AG04450 (cell line): Measurements from ENCODE around the gene RASGRF1. TPM values are rescaled to one million over a fixed set of nuclear protein-coding genes. Genes with fewer than 3 reads are reported as not detected.

Experiments
- CTCF ChIA-PET: fragments of 300-600, 350-600 bp; formaldehyde crosslinking; extraction: SDS; loops from one replicate; lab custom pipeline; 2022; ENCODE audit warnings: antibody characterized with exemption, inconsistent platforms; lab: Charles Lee
- POLR2A ChIA-PET: fragments of 350-600 bp; formaldehyde crosslinking; extraction: SDS; loops from one replicate; lab custom pipeline; 2021; ENCODE audit warnings: antibody characterized with exemption, inconsistent platforms; lab: Yijun Ruan, JAX
- DNase-seq: peaks from one replicate; pipeline ENCODE4 v3.0.0-alpha.2; 2011; ENCODE audit warnings: low read depth, low spot score
- H3K27ac ChIP-seq: one replicate; pipeline ENCODE4 v1.5.1; 2012; ENCODE audit warnings: low read depth, low read length, control low read depth
- H3K27me3 ChIP-seq: one replicate; pipeline ENCODE4 v1.6.0; 2012; ENCODE audit warnings: low read length; ENCODE audit not compliant: control insufficient read depth, insufficient read depth
- H3K4me3 ChIP-seq: 2 replicates; pipeline ENCODE4 v1.5.1; 2011; ENCODE audit warnings: mild to moderate bottlenecking, low read depth, low read length, control low read depth
- H3K9me3 ChIP-seq: 2 replicates; pipeline ENCODE4 v1.5.1; 2012; ENCODE audit warnings: low read length; ENCODE audit not compliant: control insufficient read depth, insufficient read depth
- CTCF ChIP-seq: IDR thresholded peaks from 2 replicates; pipeline ENCODE4 v1.5.1; 2011; ENCODE audit warnings: low read depth, low read length, control low read depth, inconsistent platforms
- polyA plus RNA-seq: library from polyadenylated mRNA; depleted of rRNA; stranded (reverse); fragments of >200 nt; gene quantifications from 2 replicates; pipeline ENCODE4 v1.2.3, GENCODE V29; 2011

The RASGRF1 gene
- polyA plus RNA-seq, 1 experiment, result 0.25 TPM

DNA sequence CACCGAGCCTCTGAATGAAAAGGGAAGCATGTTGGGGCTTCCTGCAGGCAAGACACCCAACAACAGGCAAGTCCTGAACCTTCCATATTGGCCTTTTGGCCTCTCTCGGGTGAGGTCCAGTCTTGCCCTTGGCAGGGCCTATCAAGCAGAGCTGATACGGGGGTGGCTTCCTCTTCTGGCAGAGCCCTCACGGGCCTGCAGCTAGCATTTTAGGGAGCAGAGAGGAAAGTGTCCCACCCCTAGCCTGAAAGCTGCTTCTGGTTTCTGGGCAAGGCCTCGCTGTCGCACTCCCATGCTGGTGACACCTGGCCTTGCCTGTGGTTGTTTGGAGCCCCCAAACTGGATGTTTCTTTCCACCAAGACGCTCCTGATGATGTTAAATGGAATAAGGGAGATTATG, 113.9 kb downstream of the RASGRF1 start:
- no peak for DNase-seq
- POLR2A ChIA-PET, result no interaction called here
- H3K4me3 ChIP-seq, result no peak overlapping the region
- no peaks in the 10 kb centered on the region for H3K27me3 ChIP-seq
- H3K27ac ChIP-seq, result no peak overlapping the region
- no peak for TF ChIP-seq CTCF
- CTCF ChIA-PET, result no interaction called here
- H3K9me3 ChIP-seq, result no peaks in the 10 kb centered on the region

DNA sequence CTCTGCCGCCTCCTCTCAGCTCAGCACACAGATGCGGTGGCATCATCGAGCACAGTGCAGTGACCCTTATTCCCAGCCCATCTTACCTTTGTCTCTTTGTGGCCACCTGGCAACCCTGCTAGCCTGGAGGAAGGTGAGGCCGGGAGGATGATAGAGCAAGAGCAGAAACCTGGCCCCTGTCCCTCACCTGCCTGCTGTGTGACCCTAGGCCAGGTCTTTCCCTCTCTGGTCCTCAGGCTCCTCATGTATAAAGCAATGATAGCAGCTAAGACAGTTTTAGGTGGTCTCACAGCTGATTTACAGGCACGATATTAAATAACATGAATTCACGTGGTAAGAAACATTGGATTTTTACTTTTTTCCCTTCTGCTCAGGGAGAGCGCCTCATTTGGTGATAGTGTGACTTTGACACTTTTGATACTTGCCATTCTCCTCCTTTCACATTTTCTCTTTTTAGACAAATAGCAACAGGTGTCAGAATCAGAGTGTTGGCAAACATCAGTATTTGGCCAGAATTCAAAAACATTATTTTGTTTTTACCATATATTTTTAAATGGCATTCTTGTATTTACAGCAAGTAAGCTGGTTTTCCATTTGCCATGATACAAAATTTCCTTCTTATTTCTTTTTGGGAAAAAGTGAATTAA, 116.2 kb downstream of the RASGRF1 start:
- POLR2A ChIA-PET, result no interaction called here
- DNase-seq, result no peak
- no peaks in the 10 kb centered on the region for H3K9me3 ChIP-seq
- CTCF ChIA-PET, result no interaction called here
- TF ChIP-seq CTCF, result no peak
- H3K27me3 ChIP-seq, result peaks cover 5% of the 10 kb centered on the region
- no peak overlapping the region for H3K4me3 ChIP-seq
- H3K27ac ChIP-seq, result no peak overlapping the region

DNA sequence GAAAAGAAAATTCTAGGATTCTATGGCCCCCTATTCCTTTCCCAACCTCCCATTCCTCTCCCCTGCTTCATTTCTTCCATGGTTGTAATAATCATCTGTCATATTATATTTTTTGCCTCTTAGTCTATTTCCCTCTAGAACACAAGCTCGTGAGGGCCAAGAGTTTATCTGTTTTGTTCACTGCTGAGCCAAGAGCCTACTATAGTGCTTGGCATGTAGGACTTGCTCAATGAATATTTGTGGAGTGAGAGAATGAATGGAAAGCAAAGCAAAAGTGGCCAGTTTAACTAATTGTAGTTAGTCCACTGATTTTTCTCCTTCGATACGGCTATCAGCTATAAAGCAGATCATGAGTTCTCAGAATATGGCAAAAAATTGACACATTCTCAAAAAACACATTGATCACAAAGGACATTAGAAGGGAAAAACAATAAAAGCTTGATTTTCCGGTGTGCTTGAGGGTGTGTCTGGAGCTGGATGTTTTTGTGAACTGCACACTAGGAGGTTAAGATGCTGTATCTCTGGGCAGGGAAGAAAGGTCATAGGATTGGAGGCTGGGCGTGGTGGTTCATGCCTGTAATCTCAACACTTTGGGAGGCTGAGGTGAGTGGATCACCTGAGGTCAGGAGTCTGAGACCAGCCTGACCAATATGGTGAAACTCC, 120.8 kb downstream of the RASGRF1 start:
- CTCF ChIA-PET, result interaction anchor here (2.1 kb wide), 1 partner anchor 9 kb away, joined by 14 read pairs; no protein-coding TSS in a partner anchor
- no peak for TF ChIP-seq CTCF
- DNase-seq, result no peak

GRCh38 chr15:78968539-78969271, 121.9 kb downstream of the RASGRF1 start:
- POLR2A ChIA-PET, result no interaction called here
- CTCF ChIA-PET, result interaction anchor here (0.8 to 1.9 kb wide), 3 partner anchors 11 to 17 kb away, joined by 4 to 13 read pairs (median 4); no protein-coding TSS in a partner anchor

More for the DNA sequence above, 120.8 kb downstream of the RASGRF1 start:
- Histone ChIP-seq H3K4me3 (no peak overlapping the region), H3K27ac (no peak overlapping the region), H3K27me3 (peaks cover 5% of the 10 kb centered on the region), H3K9me3 (no peaks in the 10 kb centered on the region)
- POLR2A ChIA-PET, result no interaction called here

More at GRCh38 chr15:78968539-78969271, 121.9 kb downstream of the RASGRF1 start:
- Histone ChIP-seq H3K27ac (no peak overlapping the region), H3K27me3 (peaks cover 5% of the 10 kb centered on the region), H3K4me3 (no peak overlapping the region), H3K9me3 (no peaks in the 10 kb centered on the region)
- no peak for TF ChIP-seq CTCF
- DNase-seq, result no peak
